Measurements from ENCODE around the gene EPN3.

Gene EPN3

DNA sequence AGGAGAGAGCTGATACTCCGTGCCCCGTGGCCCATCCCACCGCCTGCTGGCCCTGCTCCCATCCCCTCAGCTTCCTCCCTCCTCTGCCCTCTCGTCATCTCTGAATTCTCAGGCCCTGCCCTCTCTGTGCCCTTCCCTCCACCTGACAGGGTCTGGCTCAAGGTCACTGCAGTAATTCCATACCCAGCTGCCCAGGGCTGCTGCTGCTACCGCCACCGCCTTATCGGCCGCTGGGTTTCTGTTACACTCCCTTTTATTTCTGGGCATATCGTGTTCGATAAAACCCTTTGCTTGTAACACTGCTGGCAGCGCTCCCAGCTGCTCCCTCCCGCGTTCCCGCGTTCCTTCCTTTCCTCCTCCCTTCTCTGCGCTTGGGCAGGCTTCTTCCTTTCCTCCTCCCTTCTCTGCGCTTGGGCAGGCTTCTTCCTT lies 1.2 kb downstream of the EPN3 start:
- Histone ChIP-seq H3K4me3 (ENCODE audit: low read length in 2 of 2) (peak overlapping the region; percentile 68 to 86), H3K36me3 (ENCODE audit: control insufficient read depth in 2 of 2, insufficient read depth in 2 of 2, low read length in 2 of 2) (peaks cover 9 to 24% of the 10 kb centered on the region in 2 donors), H3K27ac (ENCODE audit: low read depth in 2 of 2, low read length in 2 of 2) (peak overlapping the region; percentile 91 to 97), H3K4me1 (ENCODE audit: control insufficient read depth in 2 of 2, insufficient read depth in 2 of 2, low read length in 2 of 2) (peaks cover 28 to 47% of the 10 kb centered on the region in 2 donors), H3K9ac (ENCODE audit: low read depth in 1 of 2, low read length in 2 of 2) (peak overlapping the region; percentile 74 to 90), H3K27me3 (ENCODE audit: control insufficient read depth in 2 of 2, insufficient read depth in 2 of 2, low read length in 2 of 2) (peaks cover 10 to 18% of the 10 kb centered on the region in 2 donors), H3K9me3 (ENCODE audit: control insufficient read depth in 2 of 2, low read length in 2 of 2) (no peaks in the 10 kb centered on the region)

- Histone ChIP-seq H3K4me1 (ENCODE audit: control insufficient read depth in 2 of 2, insufficient read depth in 2 of 2, low read length in 2 of 2) (peaks cover 33 to 47% of the 10 kb centered on the region in 2 donors), H3K9me3 (ENCODE audit: control insufficient read depth in 2 of 2, low read length in 2 of 2) (no peaks in the 10 kb centered on the region), H3K27me3 (ENCODE audit: control insufficient read depth in 2 of 2, insufficient read depth in 2 of 2, low read length in 2 of 2) (peaks cover 10 to 18% of the 10 kb centered on the region in 2 donors), H3K4me3 (ENCODE audit: low read length in 2 of 2) (peak overlapping the region; percentile 68 to 86), H3K27ac (ENCODE audit: low read depth in 2 of 2, low read length in 2 of 2) (peak overlapping the region; percentile 91 to 97), H3K9ac (ENCODE audit: low read depth in 1 of 2, low read length in 2 of 2) (peak overlapping the region; percentile 74 to 90), H3K36me3 (ENCODE audit: control insufficient read depth in 2 of 2, insufficient read depth in 2 of 2, low read length in 2 of 2) (peaks cover 9 to 31% of the 10 kb centered on the region in 2 donors)
Measured at GRCh38 chr17:50534222-50534978, 1.9 kb downstream of the EPN3 start.

DNA sequence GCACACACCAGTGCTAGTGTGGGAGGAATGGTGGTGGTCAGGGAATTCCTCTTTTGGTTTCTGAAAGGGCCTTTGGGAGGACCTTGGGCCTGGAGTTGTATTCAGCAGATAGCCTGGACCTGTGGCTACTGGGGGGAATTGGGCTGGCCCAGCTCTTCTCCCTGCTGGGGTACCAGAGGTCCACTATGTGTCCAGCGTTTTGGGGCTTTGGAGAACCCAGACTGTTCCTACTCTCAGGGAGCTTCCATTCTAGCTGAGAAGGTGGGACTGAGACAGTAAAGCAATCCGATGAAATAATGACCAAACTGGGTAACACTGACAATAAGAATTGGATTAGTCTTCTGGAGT lies 2.4 kb downstream of the EPN3 start:
- H3K27ac ChIP-seq (ENCODE audit: low read depth in 2 of 2, low read length in 2 of 2) = peak overlapping the region; percentile 91 to 97
- peaks cover 10 to 18% of the 10 kb centered on the region in 2 donors for H3K27me3 ChIP-seq (ENCODE audit: control insufficient read depth in 2 of 2, insufficient read depth in 2 of 2, low read length in 2 of 2)
- H3K4me1 ChIP-seq (ENCODE audit: control insufficient read depth in 2 of 2, insufficient read depth in 2 of 2, low read length in 2 of 2) = peaks cover 33 to 51% of the 10 kb centered on the region in 2 donors
- H3K4me3 ChIP-seq (ENCODE audit: low read length in 2 of 2) = peak overlapping the region; percentile 68 to 86
- H3K9me3 ChIP-seq (ENCODE audit: control insufficient read depth in 2 of 2, low read length in 2 of 2) = no peaks in the 10 kb centered on the region
- peak overlapping the region in 1 of 2 donors; percentile 90 for H3K9ac ChIP-seq (ENCODE audit: low read depth in 1 of 2, low read length in 2 of 2)
- H3K36me3 ChIP-seq (ENCODE audit: control insufficient read depth in 2 of 2, insufficient read depth in 2 of 2, low read length in 2 of 2) = peaks cover 9 to 37% of the 10 kb centered on the region in 2 donors

DNA sequence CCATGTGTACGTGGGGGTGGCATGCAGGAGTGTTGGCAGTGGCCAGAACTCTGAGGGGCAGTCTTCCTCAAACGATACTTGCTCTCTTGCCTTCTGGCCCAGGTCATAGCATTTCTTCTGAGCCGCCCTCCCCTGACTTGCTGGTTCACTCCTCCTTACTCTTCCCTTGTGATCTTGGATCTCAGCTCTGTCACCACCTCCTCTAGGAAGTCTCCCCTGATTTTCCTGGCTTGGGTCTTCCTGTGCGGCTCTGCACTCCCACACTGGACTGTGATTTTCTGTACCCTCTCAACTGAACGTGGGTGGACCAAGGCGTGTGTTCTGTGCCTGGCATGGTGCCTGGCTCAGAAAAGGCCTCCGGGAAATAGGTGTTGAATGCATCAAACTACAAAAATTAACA lies 2.9 kb downstream of the EPN3 start:
- no peak overlapping the region for H3K4me3 ChIP-seq (ENCODE audit: low read length in 2 of 2)
- peaks cover 10 to 18% of the 10 kb centered on the region in 2 donors for H3K27me3 ChIP-seq (ENCODE audit: control insufficient read depth in 2 of 2, insufficient read depth in 2 of 2, low read length in 2 of 2)
- H3K27ac ChIP-seq (ENCODE audit: low read depth in 2 of 2, low read length in 2 of 2) = no peak overlapping the region
- H3K9me3 ChIP-seq (ENCODE audit: control insufficient read depth in 2 of 2, low read length in 2 of 2) = no peaks in the 10 kb centered on the region
- peaks cover 33 to 56% of the 10 kb centered on the region in 2 donors for H3K4me1 ChIP-seq (ENCODE audit: control insufficient read depth in 2 of 2, insufficient read depth in 2 of 2, low read length in 2 of 2)
- peaks cover 9 to 38% of the 10 kb centered on the region in 2 donors for H3K36me3 ChIP-seq (ENCODE audit: control insufficient read depth in 2 of 2, insufficient read depth in 2 of 2, low read length in 2 of 2)
- H3K9ac ChIP-seq (ENCODE audit: low read depth in 1 of 2, low read length in 2 of 2) = peak overlapping the region in 1 of 2 donors; percentile 90

DNA sequence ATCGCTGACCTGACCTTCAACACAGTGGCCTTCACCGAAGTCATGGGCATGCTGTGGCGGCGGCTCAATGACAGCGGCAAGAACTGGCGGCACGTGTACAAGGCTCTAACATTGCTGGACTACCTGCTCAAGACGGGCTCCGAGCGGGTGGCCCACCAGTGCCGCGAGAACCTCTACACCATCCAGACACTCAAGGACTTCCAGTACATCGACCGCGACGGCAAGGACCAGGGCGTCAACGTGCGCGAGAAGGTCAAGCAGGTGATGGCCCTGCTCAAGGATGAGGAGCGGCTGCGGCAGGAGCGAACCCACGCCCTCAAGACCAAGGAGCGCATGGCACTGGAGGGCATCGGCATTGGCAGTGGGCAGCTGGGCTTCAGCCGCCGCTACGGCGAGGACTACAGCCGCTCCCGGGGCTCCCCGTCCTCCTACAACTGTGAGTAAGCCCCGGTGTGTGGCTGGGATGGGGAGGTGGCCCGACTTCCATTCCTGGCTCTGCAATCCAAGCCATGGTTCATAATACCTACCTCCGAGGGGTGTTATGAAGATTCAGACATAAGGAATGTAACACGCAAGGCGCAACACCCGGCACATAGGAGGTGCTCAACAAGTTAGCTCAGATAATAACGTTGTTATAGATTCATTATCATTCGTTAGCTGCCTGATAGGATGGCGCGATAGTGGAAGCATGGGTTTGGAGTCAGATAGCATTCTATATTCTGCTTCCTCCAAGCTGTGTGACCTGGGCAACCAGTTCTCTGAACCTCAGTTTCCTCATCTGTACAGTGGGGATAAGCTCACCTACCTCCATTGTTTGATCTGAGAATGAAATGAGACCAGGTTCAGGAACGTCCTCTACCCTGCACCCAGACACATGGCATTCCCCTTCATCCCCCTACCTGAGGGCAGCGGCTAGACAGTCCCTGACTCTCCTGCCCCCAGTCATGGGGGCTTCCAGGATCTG lies 4.4 kb downstream of the EPN3 start:
- peaks cover 44 to 66% of the 10 kb centered on the region in 2 donors for H3K4me1 ChIP-seq (ENCODE audit: control insufficient read depth in 2 of 2, insufficient read depth in 2 of 2, low read length in 2 of 2)

GRCh38 chr17:50537721-50538548 lies 5.4 kb downstream of the EPN3 start:
- H3K9ac ChIP-seq (ENCODE audit: low read depth in 1 of 2, low read length in 2 of 2) = no peak overlapping the region
- H3K36me3 ChIP-seq (ENCODE audit: control insufficient read depth in 2 of 2, insufficient read depth in 2 of 2, low read length in 2 of 2) = peaks cover 9 to 38% of the 10 kb centered on the region in 2 donors
- peaks cover 44 to 65% of the 10 kb centered on the region in 2 donors for H3K4me1 ChIP-seq (ENCODE audit: control insufficient read depth in 2 of 2, insufficient read depth in 2 of 2, low read length in 2 of 2)
- H3K27ac ChIP-seq (ENCODE audit: low read depth in 2 of 2, low read length in 2 of 2) = peak overlapping the region in 1 of 2 donors; percentile 6
- H3K9me3 ChIP-seq (ENCODE audit: control insufficient read depth in 2 of 2, low read length in 2 of 2) = no peaks in the 10 kb centered on the region
- H3K27me3 ChIP-seq (ENCODE audit: control insufficient read depth in 2 of 2, insufficient read depth in 2 of 2, low read length in 2 of 2) = peaks cover 0 to 9% of the 10 kb centered on the region in 2 donors
- no peak overlapping the region for H3K4me3 ChIP-seq (ENCODE audit: low read length in 2 of 2)

More for the DNA sequence above, 4.4 kb downstream of the EPN3 start:
- Histone ChIP-seq H3K9me3 (ENCODE audit: control insufficient read depth in 2 of 2, low read length in 2 of 2) (no peaks in the 10 kb centered on the region), H3K27me3 (ENCODE audit: control insufficient read depth in 2 of 2, insufficient read depth in 2 of 2, low read length in 2 of 2) (peaks cover 6 to 15% of the 10 kb centered on the region in 2 donors), H3K27ac (ENCODE audit: low read depth in 2 of 2, low read length in 2 of 2) (no peak overlapping the region), H3K36me3 (ENCODE audit: control insufficient read depth in 2 of 2, insufficient read depth in 2 of 2, low read length in 2 of 2) (peaks cover 9 to 38% of the 10 kb centered on the region in 2 donors), H3K4me3 (ENCODE audit: low read length in 2 of 2) (no peak overlapping the region), H3K9ac (ENCODE audit: low read depth in 1 of 2, low read length in 2 of 2) (no peak overlapping the region)

- no peak overlapping the region for H3K9ac ChIP-seq (ENCODE audit: low read depth in 1 of 2, low read length in 2 of 2)
- H3K36me3 ChIP-seq (ENCODE audit: control insufficient read depth in 2 of 2, insufficient read depth in 2 of 2, low read length in 2 of 2) = peaks cover 9 to 38% of the 10 kb centered on the region in 2 donors
- H3K4me1 ChIP-seq (ENCODE audit: control insufficient read depth in 2 of 2, insufficient read depth in 2 of 2, low read length in 2 of 2) = peaks cover 47 to 67% of the 10 kb centered on the region in 2 donors
- H3K4me3 ChIP-seq (ENCODE audit: low read length in 2 of 2) = no peak overlapping the region
- peak overlapping the region in 1 of 2 donors; percentile 6 for H3K27ac ChIP-seq (ENCODE audit: low read depth in 2 of 2, low read length in 2 of 2)
- H3K9me3 ChIP-seq (ENCODE audit: control insufficient read depth in 2 of 2, low read length in 2 of 2) = no peaks in the 10 kb centered on the region
- H3K27me3 ChIP-seq (ENCODE audit: control insufficient read depth in 2 of 2, insufficient read depth in 2 of 2, low read length in 2 of 2) = peaks cover 0 to 2% of the 10 kb centered on the region in 2 donors
Measured at GRCh38 chr17:50538549-50539410, 6.2 kb downstream of the EPN3 start.

GRCh38 chr17:50539762-50540559 lies 7.4 kb downstream of the EPN3 start:
- Histone ChIP-seq H3K27me3 (ENCODE audit: control insufficient read depth in 2 of 2, insufficient read depth in 2 of 2, low read length in 2 of 2) (no peaks in the 10 kb centered on the region), H3K4me1 (ENCODE audit: control insufficient read depth in 2 of 2, insufficient read depth in 2 of 2, low read length in 2 of 2) (peaks cover 47 to 66% of the 10 kb centered on the region in 2 donors), H3K9ac (ENCODE audit: low read depth in 1 of 2, low read length in 2 of 2) (no peak overlapping the region), H3K36me3 (ENCODE audit: control insufficient read depth in 2 of 2, insufficient read depth in 2 of 2, low read length in 2 of 2) (peaks cover 9 to 38% of the 10 kb centered on the region in 2 donors), H3K4me3 (ENCODE audit: low read length in 2 of 2) (no peak overlapping the region), H3K9me3 (ENCODE audit: control insufficient read depth in 2 of 2, low read length in 2 of 2) (no peaks in the 10 kb centered on the region), H3K27ac (ENCODE audit: low read depth in 2 of 2, low read length in 2 of 2) (peak overlapping the region; percentile 45 to 58)
